Measurements from ENCODE around the gene ESPNL. TPM values are rescaled to one million over a fixed set of nuclear protein-coding genes. Genes with fewer than 3 reads are reported as not detected.

ESPNL gene
- total RNA-seq, 2 experiments from 2014 or later: 0.11 to 0.27 TPM

DNA sequence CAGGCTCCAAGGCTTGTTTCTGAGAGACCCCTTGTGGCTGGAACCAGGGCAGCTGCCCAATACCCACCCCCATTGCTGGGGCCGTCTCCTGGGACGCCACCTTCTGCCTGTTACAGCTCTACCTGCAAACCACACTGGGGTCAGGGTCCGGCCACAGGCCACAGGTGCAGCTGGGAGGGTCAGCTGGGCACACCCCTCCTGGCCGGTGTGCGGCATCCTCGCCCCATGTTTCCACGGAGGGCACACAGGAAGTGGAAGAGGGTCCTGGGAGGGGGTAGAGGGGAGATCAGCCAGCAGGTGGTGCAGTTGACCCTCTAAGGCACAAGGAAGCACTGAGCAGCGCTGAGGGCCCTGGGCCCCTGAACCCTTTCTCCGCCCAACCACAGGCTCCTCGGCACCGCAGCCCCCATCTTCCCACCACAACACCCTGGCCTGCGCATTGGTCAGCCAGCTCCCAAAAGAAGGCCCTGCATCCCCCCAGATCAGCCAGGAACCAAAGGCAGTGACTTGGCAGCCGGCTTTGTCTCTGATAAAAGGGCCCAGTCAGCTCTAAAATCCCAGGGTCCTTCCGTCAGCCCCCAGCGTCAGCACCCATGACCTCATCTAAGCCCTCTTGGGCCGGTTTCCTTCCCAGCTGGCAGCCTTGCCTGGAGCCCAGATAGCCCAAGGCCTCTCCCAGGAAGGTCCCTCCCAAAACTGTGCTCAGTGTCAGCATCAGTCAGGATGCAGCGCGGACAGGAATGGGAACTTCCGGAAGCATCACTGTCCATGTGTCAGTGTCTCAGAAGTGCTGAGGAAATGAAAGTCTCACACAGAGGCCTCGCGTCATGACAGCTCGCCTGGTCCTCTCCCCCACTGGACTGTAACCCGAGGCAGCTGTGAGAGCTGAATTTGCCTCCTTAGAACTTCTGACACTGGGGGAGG, 60.3 kb downstream of the ESPNL start:
- ChIA-PET CTCF (interaction anchor here (0.9 to 1.7 kb wide), 6 partner anchors 8 to 104 kb away, joined by 3 to 6 read pairs (median 4); no protein-coding TSS in a partner anchor), POLR2A (no interaction called here)
- Mint-ChIP-seq H3K9me3 (no peaks in the 10 kb centered on the region), H3K27me3 (peaks cover 20% of the 10 kb centered on the region), H3K4me3 (no peak overlapping the region), H3K36me3 (ENCODE audit: low read depth) (no peaks in the 10 kb centered on the region), H3K4me1 (ENCODE audit: low read depth) (peaks cover 11% of the 10 kb centered on the region), H3K27ac (no peak overlapping the region)
- DNase-seq (peak; percentile 65), ATAC-seq (peak; percentile 52)
- intact Hi-C loops (cut with micrococcal nuclease): no loop called here
- TF ChIP-seq, protein P1, sequence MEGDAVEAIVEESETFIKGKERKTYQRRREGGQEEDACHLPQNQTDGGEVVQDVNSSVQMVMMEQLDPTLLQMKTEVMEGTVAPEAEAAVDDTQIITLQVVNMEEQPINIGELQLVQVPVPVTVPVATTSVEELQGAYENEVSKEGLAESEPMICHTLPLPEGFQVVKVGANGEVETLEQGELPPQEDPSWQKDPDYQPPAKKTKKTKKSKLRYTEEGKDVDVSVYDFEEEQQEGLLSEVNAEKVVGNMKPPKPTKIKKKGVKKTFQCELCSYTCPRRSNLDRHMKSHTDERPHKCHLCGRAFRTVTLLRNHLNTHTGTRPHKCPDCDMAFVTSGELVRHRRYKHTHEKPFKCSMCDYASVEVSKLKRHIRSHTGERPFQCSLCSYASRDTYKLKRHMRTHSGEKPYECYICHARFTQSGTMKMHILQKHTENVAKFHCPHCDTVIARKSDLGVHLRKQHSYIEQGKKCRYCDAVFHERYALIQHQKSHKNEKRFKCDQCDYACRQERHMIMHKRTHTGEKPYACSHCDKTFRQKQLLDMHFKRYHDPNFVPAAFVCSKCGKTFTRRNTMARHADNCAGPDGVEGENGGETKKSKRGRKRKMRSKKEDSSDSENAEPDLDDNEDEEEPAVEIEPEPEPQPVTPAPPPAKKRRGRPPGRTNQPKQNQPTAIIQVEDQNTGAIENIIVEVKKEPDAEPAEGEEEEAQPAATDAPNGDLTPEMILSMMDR (IDR thresholded peaks at IDR 0.05): peak; percentile 60

DNA sequence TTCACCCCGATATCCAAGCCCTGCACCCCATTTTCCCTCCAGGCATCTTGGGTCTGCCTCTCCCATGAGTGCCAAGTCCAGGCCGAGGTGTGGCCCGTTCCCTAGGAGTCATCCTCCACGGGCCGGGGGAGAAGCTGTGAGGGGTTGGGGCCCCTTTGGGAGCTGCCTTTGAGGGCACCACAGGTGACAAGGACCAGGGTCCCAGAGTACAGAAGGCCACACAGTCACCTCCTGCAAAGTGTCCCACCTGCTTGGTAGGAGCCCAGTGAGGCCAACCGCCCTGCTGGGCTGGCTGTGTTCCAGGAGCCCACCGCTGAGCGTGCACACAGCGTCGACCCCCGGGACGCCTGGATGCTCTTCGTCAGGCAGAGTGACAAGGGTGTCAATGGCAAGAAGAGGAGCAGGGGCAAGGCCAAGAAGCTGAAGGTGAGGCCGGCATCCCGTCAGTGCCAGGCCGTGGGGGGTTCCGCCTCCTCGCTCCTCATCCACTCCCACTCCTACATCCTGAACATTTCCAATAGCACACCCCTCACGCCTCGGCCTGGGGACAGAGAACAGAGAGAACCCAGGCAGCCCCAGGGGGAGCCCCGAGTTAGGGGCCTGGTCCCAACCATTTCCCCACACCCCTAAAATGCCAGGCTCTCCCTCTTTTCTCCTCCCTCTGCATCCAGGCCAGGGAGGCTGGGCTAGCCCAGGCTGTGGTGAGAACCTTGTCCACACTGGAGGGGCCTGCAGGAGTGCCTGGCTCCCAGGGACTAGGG, 61.3 kb downstream of the ESPNL start:
- Mint-ChIP-seq H3K27me3 (peaks cover 20% of the 10 kb centered on the region), H3K4me1 (ENCODE audit: low read depth) (peaks cover 11% of the 10 kb centered on the region), H3K36me3 (ENCODE audit: low read depth) (no peaks in the 10 kb centered on the region), H3K9me3 (no peaks in the 10 kb centered on the region), H3K27ac (no peak overlapping the region), H3K4me3 (no peak overlapping the region)
- intact Hi-C loops (cut with micrococcal nuclease): no loop called here
- no peak for ATAC-seq
- TF ChIP-seq, protein P1 (IDR thresholded peaks at IDR 0.05): no peak
- DNase-seq: no peak
- CTCF ChIA-PET: interaction anchor here (0.9 to 1.7 kb wide), 5 partner anchors 9 to 103 kb away, joined by 3 to 6 read pairs (median 3); no protein-coding TSS in a partner anchor
- POLR2A ChIA-PET: no interaction called here

DNA sequence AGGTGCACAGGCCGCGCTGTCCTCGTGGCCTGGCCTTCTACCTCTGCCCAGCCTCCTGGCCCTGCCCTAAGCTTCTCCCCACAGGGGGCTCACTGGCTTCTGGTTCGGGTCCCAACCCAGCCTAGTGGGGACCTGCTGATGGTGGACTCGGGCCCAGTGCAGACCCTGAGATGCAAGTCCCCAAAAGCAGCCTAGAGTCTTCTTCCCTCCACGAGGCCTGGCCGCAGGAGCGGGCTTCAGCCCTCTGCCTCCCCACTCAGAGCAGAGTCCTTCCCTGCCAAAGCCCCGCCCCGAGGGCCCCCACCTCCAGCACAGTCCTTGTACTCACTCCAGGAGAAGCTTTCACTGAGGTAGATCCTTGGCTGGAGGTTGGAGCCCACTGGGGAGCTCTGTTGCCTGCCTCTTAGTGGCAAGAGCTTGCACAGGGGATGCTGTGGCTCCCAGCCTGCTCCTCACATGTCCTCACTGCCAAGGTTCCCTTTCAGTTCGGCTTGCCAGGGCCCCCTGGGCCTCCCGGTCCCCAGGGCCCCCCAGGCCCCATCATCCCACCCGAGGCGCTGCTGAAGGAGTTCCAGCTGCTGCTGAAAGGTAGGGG, 62.2 kb downstream of the ESPNL start:
- ChIA-PET CTCF (interaction anchor here (0.9 to 1.0 kb wide), 2 partner anchors 16 to 101 kb away, joined by 4 read pairs; no protein-coding TSS in a partner anchor), POLR2A (no interaction called here)
- TF ChIP-seq, protein P1 (IDR thresholded peaks at IDR 0.05): no peak
- Mint-ChIP-seq H3K9me3 (no peaks in the 10 kb centered on the region), H3K4me3 (no peak overlapping the region), H3K4me1 (ENCODE audit: low read depth) (peaks cover 11% of the 10 kb centered on the region), H3K27ac (no peak overlapping the region), H3K36me3 (ENCODE audit: low read depth) (no peaks in the 10 kb centered on the region), H3K27me3 (peaks cover 20% of the 10 kb centered on the region)
- no peak for ATAC-seq
- intact Hi-C loops (cut with micrococcal nuclease): no loop called here
- DNase-seq: no peak

DNA sequence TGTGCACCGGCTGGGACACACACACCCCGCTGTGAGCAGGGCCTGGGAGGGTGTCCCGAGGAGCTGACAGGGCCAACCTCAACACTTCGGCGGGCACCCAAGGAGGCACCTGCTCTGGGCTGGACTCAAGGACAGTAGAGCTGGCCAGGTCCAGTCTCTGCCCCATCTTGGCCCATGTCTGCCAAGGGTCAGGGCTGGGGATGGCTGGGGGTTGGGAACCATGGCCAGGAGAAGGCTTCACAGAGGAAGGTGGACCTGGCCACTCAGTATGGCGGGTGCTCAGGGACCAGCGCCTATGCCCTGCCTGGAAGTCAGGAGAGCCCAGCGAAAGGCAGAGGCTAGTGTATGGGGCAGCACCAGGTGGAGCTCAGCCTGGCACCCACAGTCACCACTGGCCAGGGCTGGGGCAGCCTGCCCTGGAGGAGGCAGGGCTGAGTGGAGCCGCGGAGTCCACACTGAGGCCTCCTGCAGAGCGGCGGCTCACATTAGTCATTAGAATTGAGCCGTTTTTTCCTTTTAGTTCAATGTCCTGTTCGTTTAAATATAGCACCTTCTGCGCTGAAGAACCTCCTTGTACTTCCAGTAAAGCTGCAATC, 62.8 kb downstream of the ESPNL start:
- intact Hi-C loops (cut with micrococcal nuclease): no loop called here
- Mint-ChIP-seq H3K9me3 (no peaks in the 10 kb centered on the region), H3K4me1 (ENCODE audit: low read depth) (peaks cover 11% of the 10 kb centered on the region), H3K36me3 (ENCODE audit: low read depth) (no peaks in the 10 kb centered on the region), H3K27me3 (peaks cover 20% of the 10 kb centered on the region), H3K27ac (no peak overlapping the region), H3K4me3 (no peak overlapping the region)
- TF ChIP-seq, protein P1 (IDR thresholded peaks at IDR 0.05): no peak
- ATAC-seq (no peak), DNase-seq (no peak)
- ChIA-PET POLR2A (no interaction called here), CTCF (interaction anchor here (0.9 to 1.0 kb wide), 2 partner anchors 16 to 100 kb away, joined by 4 read pairs; no protein-coding TSS in a partner anchor)
